Activated gamma-delta T cell (primary cell): Measurements from ENCODE around the gene ZNF778.

Experiments
- DNase-seq: peaks from one replicate; lab custom pipeline; 2025; lab: John Stamatoyannopoulos, UW

Gene ZNF778

GRCh38 chr16:89275837-89276720 lies 58.6 kb downstream of the ZNF778 start:
- no peak for DNase-seq

GRCh38 chr16:89277049-89277448 lies 59.5 kb downstream of the ZNF778 start:
- no peak for DNase-seq

GRCh38 chr16:89277641-89278341 lies 60.3 kb downstream of the ZNF778 start:
- DNase-seq: no peak

DNA sequence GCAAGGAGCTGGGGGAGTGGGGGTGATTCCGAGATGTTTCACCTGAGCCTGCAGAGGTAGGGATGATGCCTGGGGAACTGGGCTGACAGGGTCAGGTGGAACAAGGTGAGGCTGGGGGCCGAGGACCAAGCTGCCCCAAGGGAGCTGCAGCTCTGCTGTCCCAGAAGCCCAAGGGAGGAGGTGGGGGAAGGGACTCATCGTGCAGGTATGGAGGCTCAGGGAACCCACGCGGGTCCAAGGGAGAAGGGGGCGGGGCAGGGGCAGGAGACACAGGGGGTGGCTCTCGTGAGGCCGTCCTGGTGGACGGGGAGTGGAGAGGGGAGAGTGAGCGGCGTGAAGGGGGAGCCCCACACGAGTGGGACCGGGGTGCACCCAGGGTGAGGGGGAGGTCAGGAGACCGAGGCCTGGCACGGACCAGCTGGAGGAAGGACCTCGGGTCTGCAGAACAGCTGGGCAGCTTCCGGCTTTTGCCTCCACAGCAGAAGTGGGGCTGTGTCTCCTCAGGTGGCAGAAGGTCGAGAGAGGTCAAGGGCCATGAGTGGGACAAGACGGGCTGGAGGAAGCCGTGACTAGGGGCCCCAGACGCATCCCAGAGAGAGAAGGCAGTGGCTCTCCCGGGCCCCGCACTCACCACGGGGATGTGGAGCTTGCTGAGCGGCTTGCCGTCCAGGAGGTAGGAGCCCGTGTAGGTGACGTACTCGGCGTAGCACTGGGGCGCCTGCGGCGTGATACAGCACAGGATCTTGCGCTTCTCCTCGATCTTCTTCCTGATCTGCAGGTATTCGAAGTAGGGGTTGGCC lies 61.1 kb downstream of the ZNF778 start:
- no peak for DNase-seq

DNA sequence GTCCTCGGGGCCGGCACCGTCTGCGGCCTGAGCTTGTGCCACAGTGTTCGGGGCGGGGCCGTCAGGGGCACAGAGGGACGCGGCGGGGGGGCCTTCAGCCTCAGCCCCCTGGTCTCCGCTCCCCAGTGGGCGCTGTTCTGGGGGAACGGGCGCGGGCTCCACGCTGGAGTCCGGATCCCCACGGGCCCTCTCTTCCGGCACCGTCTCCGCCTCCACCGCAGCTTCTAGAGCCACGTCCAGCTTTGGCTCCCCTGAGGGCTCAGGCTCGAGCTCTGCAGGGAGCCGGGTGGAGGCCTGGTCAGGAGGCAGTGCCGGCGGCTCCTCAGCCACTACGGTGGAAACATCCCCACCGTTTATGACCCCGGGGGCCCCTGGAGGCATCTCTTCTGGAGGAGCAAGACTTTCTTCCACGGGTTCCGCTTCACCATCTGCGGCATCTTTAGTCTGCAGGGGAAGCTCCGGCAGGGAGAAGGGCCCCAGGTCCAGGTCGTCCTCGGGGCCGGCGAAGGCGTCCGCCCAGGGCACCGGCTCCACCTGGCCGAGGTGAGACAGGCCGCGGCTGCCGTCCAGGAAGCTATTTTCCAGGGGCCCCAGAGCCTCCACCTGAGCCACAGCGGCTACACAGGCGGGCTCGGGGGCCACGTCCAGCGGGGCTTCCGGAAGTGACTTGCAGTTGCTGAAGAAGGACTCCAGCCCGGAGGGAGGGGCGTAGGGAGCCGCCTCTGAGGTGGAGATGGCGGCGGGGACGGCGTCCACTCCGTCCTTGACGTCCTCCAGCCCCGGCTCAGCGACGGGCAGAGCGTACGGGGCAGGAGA lies 62.4 kb downstream of the ZNF778 start:
- DNase-seq: no peak

DNA sequence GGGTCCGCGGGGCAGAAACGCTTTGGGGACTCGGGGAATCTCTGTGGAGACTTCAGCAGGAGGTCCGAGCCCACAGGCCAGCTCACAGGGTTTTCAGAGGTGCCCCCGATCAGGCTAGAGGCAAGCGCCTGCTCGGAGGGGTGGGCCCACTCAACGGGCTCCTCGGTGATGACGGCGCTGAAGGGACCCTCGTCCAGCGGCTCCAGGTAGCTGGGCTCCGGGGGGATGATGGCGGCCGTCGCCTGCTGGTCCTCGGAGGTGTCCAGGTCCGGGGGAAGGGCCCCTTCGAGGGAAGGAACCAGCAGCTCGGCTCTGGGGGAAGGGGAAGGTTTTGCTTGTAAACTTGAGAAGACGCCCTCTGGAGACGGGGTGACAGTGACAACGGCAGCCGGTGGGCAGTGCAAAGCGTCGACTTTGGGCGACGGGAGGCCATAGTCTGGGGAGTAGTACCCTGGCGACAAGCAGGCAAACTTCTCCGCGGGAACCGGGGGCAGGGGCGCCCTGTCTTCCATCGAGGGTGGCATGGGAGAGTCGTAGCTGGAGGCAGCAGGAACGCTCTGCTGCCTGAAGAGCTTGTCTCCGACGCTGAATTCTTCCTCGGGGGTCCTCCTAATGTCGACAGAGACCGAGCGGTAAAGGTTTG lies 63.2 kb downstream of the ZNF778 start:
- DNase-seq: no peak

GRCh38 chr16:89281189-89281577 lies 63.7 kb downstream of the ZNF778 start:
- DNase-seq: no peak

DNA sequence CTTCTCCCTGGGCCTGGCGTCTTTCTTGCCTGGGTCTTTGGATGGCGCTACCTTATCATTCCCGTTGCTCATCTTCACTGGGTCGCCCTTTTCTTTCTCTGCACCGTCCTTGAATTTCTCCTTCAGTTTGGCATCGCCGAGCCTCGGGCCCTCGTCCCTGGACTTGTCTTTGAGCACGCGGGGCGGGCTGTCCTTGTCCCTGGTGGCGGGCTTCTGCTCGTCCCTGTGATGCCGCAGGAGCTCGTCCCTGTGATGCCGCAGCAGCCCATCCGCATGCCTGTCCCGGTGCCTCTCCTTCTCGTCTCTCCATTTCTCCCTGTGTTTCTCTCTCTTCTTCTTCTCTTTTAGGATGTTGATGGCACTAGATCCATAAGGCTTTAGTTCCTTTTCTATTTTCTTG lies 64.3 kb downstream of the ZNF778 start:
- no peak for DNase-seq

- DNase-seq: no peak
Observed at GRCh38 chr16:89282523-89282922, 65.0 kb downstream of the ZNF778 start.

- DNase-seq: no peak
Observed at GRCh38 chr16:89283449-89283848, 65.9 kb downstream of the ZNF778 start.

GRCh38 chr16:89285381-89285780 lies 67.9 kb downstream of the ZNF778 start:
- no peak for DNase-seq

GRCh38 chr16:89286096-89286495 lies 68.6 kb downstream of the ZNF778 start:
- DNase-seq: no peak
